ENCODE data around the gene CNPY3.

- TF ChIP-seq CTCF (IDR thresholded peaks at IDR 0.05; ENCODE audit: low read length) (no peak), EZH2phosphoT487 (IDR thresholded peaks at IDR 0.05; ENCODE audit: low read length) (no peak), EZH2 (optimal IDR thresholded peaks at IDR 0.05; ENCODE audit: low read depth, low read length) (no peak)
Observed at GRCh38 chr6:42929821-42930360, 611 bp downstream of the CNPY3 start.

Measured in MM.1S (cell line).